Activated CD8-positive, alpha-beta T cell treated with anti-CD3 and anti-CD28 coated beads for 36 hours (primary cell): ENCODE data around the gene CDO1. TPM values are rescaled to one million over a fixed set of nuclear protein-coding genes. Genes with fewer than 3 reads are reported as not detected.

Source experiments
- ATAC-seq: fragments of 200-7000 bp; cut with Tn5 transposase; one replicate; pipeline ENCODE4 v1.10.0; 2021; ENCODE audit warnings: mild to moderate bottlenecking, moderate library complexity
- CTCF ChIA-PET: fragments of 350-600 bp; sonication (Branson Sonifier 250); formaldehyde crosslinking; loops from one replicate; lab custom pipeline; 2021; ENCODE audit warnings: antibody characterized with exemption; lab: Charles Lee
- POLR2A ChIA-PET: fragments of 350-600 bp; sonication (Branson Sonifier 250); formaldehyde crosslinking; loops from one replicate; lab custom pipeline; 2021; ENCODE audit warnings: antibody characterized with exemption; lab: Charles Lee
- DNase-seq: peaks from one replicate; pipeline ENCODE4 v3.0.0-alpha.2; 2020
- H3K27ac Mint-ChIP-seq: one replicate; pipeline ENCODE4 v1.8.0; 2021; ENCODE audit warnings: mild to moderate bottlenecking, mixed read lengths
- H3K27me3 Mint-ChIP-seq: one replicate; pipeline ENCODE4 v1.8.0; 2021; ENCODE audit warnings: mixed read lengths
- H3K36me3 Mint-ChIP-seq: one replicate; pipeline ENCODE4 v1.8.0; 2021; ENCODE audit warnings: low read depth, mixed read lengths
- H3K4me1 Mint-ChIP-seq: one replicate; pipeline ENCODE4 v1.8.0; 2021; ENCODE audit warnings: low read depth, mixed read lengths
- H3K4me3 Mint-ChIP-seq: one replicate; pipeline ENCODE4 v1.8.0; 2021; ENCODE audit warnings: mild to moderate bottlenecking, moderate library complexity, mixed read lengths
- H3K9me3 Mint-ChIP-seq: one replicate; pipeline ENCODE4 v1.8.0; 2021; ENCODE audit warnings: mixed read lengths
- CTCF ChIP-seq: fragments of 200-600 bp; IDR thresholded peaks from one replicate; pipeline ENCODE4 v1.8.0; 2022; ENCODE audit warnings: antibody characterized with exemption, mild to moderate bottlenecking
- intact Hi-C: fragments of 100-400 bp; cut with micrococcal nuclease; formaldehyde crosslinking; loops from one replicate; pipeline ENCODE4 v1.10.0; 2022
- total RNA-seq, 2 experiments: library from RNA; stranded (reverse); gene quantifications; one replicate each; pipeline ENCODE4 v1.2.3, GENCODE V29; 2021

CDO1 gene
- total RNA-seq, 2 experiments from 2014 or later: 0.18 to 0.22 TPM

DNA sequence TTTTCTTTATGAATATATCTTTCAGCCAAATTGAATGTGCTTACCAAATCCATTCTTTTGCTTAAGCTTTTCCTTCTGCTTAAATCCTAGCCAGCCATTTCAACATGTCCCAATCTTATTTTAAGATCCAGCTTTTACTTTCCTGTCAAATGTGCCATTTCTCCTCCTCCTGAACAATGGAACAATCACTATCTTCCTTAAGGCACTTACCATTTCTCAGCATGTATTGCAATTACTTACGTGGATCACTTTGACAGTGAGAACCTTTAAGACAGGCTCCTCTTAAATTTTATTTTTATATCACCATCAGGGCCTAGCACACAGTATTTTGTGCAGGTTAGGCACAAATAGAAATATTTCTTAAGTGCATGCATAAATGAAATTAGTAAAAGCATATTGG is 4.4 kb upstream of the CDO1 start:
- intact Hi-C loops: no loop called here
- peaks cover 5% of the 10 kb centered on the region for H3K9me3 Mint-ChIP-seq
- TF ChIP-seq CTCF: no peak
- no peak for ATAC-seq
- H3K27ac Mint-ChIP-seq: no peak overlapping the region
- ChIA-PET POLR2A (no interaction called here), CTCF (interaction anchor here (1.2 kb wide), 1 partner anchor 186 kb away, joined by 4 read pairs; no protein-coding TSS in a partner anchor)
- peaks cover 40% of the 10 kb centered on the region for H3K27me3 Mint-ChIP-seq
- no peak for DNase-seq
- H3K4me3 Mint-ChIP-seq: no peak overlapping the region
- no peaks in the 10 kb centered on the region for H3K36me3 Mint-ChIP-seq
- peaks cover 4% of the 10 kb centered on the region for H3K4me1 Mint-ChIP-seq

DNA sequence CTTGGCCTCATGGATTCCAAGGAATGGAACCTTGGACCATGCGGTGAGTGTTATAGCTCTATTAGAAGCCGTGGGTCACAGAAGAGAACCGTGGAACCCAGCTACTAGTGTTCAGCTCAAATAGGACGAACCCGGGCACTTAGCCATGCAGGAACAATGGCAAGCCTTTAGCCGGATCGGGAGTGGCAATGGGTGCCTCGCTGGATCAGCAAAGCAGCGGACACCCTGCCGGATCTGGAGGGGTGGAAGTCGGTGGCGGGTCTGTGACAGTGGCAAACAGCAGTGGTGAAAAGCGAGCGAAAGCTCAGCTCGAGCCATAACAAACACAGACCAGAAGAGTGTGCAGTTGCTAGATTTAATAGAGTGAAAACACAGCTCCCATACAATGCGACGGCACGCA is 2.4 kb upstream of the CDO1 start:
- H3K4me3 Mint-ChIP-seq: no peak overlapping the region
- H3K4me1 Mint-ChIP-seq: peaks cover 20% of the 10 kb centered on the region
- DNase-seq (no peak), ATAC-seq (no peak)
- POLR2A ChIA-PET: no interaction called here
- peaks cover 59% of the 10 kb centered on the region for H3K27me3 Mint-ChIP-seq
- TF ChIP-seq CTCF: no peak
- no peaks in the 10 kb centered on the region for H3K36me3 Mint-ChIP-seq
- H3K27ac Mint-ChIP-seq: no peak overlapping the region
- intact Hi-C loops: no loop called here
- CTCF ChIA-PET: interaction anchor here (1.1 to 2.8 kb wide), 5 partner anchors 9 to 184 kb away, joined by 3 to 11 read pairs (median 4); no protein-coding TSS in a partner anchor
- peaks cover 1% of the 10 kb centered on the region for H3K9me3 Mint-ChIP-seq

DNA sequence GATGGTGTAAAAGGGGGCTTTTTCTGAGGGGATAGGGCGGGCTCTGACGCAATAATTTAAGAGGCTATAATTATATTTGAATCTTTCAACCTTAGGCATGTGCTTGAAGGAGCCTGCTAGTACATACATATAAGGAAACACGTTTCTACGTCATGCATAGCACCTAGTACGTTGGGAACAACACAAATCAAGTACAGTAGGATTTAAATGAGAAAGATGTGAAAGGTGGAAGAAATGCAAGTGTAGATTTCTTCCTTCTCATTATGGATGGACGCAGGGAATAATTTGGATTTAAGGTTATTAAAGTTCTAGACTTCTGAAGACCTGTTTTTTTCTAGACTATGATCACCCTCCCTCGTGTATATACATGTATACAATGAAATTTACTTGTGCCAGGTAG is 927 bp upstream of the CDO1 start:
- intact Hi-C loops: no loop called here
- POLR2A ChIA-PET: no interaction called here
- H3K4me1 Mint-ChIP-seq: peaks cover 24% of the 10 kb centered on the region

DNA sequence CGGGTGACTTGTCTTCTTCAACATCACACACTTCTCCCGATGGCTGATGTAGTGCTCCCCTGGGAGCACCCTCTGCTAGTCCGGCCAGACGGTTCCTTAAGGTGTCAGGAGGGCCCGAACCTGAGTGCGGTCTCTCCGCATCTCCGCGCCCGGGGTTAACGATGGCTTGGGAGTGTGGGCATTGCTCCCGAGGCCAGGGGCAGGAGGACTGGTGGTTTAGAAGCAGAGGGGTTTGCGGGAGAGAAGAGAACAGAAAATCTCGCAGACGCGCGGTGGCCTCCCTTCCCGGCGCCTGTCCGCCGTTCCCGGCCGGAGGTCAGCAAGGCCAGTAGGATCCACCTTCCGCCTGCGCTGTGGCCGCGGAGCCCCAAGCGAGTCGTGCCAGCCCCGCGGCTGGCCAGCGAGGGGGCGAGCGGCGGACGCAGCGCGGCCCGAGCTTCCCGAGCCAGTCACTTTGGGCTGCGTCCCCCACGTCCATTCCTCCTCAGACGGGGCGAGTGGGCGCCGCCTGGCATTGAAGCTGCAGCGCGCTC is 700 bp downstream of the CDO1 start:
- ChIA-PET POLR2A (no interaction called here), CTCF (interaction anchor here (1.1 kb wide), 1 partner anchor 181 kb away, joined by 4 read pairs; no protein-coding TSS in a partner anchor)
- DNase-seq: no peak
- Mint-ChIP-seq H3K4me3 (peak overlapping the region; percentile 61), H3K9me3 (no peaks in the 10 kb centered on the region), H3K27me3 (peaks cover 73% of the 10 kb centered on the region), H3K36me3 (no peaks in the 10 kb centered on the region), H3K4me1 (peaks cover 28% of the 10 kb centered on the region), H3K27ac (no peak overlapping the region)
- TF ChIP-seq CTCF: no peak
- intact Hi-C loops: no loop called here
- ATAC-seq: peak; percentile 10

More for the DNA sequence above, 927 bp upstream of the CDO1 start:
- no peak for DNase-seq
- no peak overlapping the region for H3K27ac Mint-ChIP-seq
- H3K36me3 Mint-ChIP-seq: no peaks in the 10 kb centered on the region
- no peaks in the 10 kb centered on the region for H3K9me3 Mint-ChIP-seq
- CTCF ChIA-PET: interaction anchor here (2.8 kb wide), 1 partner anchor 8 kb away, joined by 11 read pairs; no protein-coding TSS in a partner anchor
- no peak for ATAC-seq
- H3K4me3 Mint-ChIP-seq: no peak overlapping the region
- H3K27me3 Mint-ChIP-seq: peaks cover 65% of the 10 kb centered on the region
- no peak for TF ChIP-seq CTCF

DNA sequence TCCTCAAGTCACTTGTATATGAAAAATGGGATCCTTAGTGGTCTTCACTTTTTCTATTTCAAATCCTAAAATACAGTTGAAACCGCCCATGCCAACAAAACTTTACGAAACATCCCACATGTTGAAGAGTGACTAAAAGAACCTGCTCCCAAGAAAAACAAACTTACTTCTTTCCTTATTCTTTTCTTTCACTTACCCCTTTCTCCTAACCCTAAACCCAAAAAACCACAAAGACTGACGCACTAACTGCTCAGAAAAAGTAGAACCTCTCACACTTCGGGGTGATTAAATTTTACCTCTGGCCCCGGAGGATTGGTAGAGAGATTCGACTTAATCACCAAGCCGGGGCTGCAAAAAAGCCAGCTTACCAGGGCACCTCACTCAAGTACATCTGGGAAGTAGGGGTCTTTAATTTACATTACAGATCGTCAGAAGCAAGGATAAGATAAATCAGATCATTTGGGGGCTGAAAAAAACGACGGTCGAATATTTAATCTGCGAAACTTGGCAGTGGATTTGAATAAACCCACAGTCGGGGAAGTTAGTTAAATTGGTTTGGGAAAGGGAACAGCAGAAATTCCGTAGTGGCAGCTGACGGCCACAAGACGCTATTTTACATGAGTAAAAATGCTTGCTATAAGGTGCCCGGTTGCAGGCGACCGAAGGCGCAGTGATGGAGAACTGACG is 1.3 kb downstream of the CDO1 start:
- no peaks in the 10 kb centered on the region for H3K36me3 Mint-ChIP-seq
- DNase-seq: peak; percentile 13
- no peak for ATAC-seq
- ChIA-PET CTCF (no interaction called here), POLR2A (no interaction called here)
- peak overlapping the region; percentile 15 for H3K4me3 Mint-ChIP-seq
- H3K27ac Mint-ChIP-seq: no peak overlapping the region
- H3K27me3 Mint-ChIP-seq: peaks cover 69% of the 10 kb centered on the region
- H3K9me3 Mint-ChIP-seq: no peaks in the 10 kb centered on the region
- TF ChIP-seq CTCF: no peak
- intact Hi-C loops: no loop called here
- peaks cover 29% of the 10 kb centered on the region for H3K4me1 Mint-ChIP-seq
